AG09319 (cell line): ENCODE measurements around the gene IGLL1.

Source experiments
- DNase-seq: peaks from one replicate; pipeline ENCODE4 v3.0.0-alpha.2; 2010; ENCODE audit warnings: low read depth; ENCODE audit errors: extremely low read depth
- CTCF ChIP-seq: IDR thresholded peaks from 2 replicates; pipeline ENCODE4 v1.5.1; 2011; ENCODE audit warnings: low read depth, mild to moderate bottlenecking, inconsistent platforms, low read length, moderate library complexity

IGLL1 gene

DNA sequence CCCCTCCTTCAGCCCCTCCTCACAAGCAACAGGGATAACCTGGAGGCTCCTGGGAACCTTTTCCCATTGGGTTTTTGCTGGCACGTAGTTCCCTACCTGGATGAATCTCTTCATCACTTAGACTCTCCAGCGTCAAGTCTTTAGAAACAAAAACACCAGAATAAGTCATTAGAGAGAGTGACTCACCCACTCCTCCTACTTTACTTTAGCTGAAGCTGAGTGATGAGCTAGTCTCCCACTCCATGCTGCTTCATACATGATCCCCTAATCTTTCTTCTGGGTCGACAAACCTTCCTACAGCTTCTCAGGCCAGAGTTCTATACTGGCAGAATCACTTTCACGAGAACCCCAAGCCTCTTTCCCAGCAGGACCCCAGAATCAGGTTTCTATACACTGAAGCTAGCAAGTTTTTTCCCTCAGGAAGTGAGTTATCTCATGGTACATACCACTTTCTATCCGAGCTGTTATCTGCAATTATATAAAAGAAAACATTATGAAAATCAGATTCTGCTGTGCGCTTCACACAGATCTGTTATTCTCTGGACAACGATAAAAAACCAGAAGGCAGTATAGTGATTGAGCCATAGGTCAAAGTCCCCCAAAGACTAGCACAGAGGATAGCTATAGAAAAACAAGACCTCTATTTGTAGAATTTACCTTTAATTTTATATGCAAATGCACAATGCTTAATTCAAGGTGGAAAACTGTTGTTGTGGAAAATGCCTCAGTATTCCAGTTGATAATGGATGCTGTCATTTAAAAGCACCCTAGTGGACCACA is 33.3 kb upstream of the IGLL1 start:
- DNase-seq: no peak
- TF ChIP-seq CTCF: no peak

GRCh38 chr22:23609983-23610781 is 30.1 kb upstream of the IGLL1 start:
- no peak for TF ChIP-seq CTCF
- no peak for DNase-seq

- DNase-seq: no peak
Observed at GRCh38 chr22:23608583-23608982, 28.5 kb upstream of the IGLL1 start.

GRCh38 chr22:23606204-23607131 is 26.4 kb upstream of the IGLL1 start:
- no peak for TF ChIP-seq CTCF
- no peak for DNase-seq

More at GRCh38 chr22:23608583-23608982, 28.5 kb upstream of the IGLL1 start:
- no peak for TF ChIP-seq CTCF

DNA sequence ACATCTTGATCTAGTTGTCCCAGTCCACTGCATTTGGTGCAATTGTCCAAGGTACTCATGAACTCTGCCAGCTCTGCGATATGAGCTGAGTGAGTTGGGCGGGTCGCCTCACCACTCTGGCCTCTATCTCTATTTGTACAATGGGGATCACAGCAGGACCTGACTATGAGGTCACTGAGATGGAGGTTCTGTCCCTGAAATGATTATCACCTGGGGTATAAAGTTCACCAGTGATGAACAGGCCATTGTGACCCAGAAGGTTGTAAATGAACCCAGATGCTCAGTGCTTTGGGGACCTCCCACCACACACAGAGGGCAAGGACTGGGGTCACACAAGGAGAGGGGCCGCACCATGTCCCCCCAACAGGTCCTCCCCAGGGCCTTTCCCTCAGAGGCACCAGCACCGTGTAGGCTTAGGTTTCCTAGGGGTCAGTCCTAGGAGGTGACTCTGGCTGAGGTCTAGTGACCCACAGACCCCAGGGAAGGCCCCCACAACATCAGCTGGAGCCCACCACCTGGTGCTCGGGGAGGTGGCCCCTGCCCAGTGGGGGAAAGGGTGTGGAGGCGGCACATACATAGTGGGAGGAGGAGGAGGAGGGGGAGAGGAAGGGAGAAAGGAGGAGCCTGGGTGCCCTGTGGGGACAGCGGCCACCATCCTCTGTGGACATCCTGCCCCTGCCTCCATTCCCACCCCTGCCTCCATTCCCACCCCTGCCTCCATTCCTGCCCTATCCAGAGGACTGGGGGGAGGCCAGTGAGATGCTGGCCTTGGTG is 25.0 kb upstream of the IGLL1 start:
- DNase-seq: no peak
- no peak for TF ChIP-seq CTCF

DNA sequence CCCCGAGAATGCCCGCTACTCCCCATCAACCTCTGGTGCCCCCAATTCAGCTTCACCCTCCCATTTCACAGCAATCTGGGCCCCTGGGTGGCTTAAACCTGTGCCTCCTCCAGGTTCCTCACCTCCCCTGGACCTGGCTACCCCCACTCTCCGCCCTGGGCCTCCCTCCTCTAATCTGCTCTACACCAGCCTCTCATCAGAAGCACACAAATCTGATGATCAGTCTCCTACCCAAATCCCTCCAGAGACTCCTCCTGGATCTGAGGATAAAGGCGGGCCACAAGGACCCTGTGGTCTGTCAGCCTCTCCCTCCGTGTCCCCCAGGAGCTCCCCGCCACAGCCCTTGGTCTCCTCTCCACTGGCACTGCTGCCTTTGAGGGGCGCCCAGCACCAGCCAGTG is 23.2 kb upstream of the IGLL1 start:
- DNase-seq: no peak
- no peak for TF ChIP-seq CTCF
